ENCODE results near the gene BUB1B.
"Not testable (repeated sequence)": the region's sequence is repeated elsewhere in the genome, so short reads cannot be mapped to it uniquely, and the experiment has no call there.

Gene BUB1B

DNA sequence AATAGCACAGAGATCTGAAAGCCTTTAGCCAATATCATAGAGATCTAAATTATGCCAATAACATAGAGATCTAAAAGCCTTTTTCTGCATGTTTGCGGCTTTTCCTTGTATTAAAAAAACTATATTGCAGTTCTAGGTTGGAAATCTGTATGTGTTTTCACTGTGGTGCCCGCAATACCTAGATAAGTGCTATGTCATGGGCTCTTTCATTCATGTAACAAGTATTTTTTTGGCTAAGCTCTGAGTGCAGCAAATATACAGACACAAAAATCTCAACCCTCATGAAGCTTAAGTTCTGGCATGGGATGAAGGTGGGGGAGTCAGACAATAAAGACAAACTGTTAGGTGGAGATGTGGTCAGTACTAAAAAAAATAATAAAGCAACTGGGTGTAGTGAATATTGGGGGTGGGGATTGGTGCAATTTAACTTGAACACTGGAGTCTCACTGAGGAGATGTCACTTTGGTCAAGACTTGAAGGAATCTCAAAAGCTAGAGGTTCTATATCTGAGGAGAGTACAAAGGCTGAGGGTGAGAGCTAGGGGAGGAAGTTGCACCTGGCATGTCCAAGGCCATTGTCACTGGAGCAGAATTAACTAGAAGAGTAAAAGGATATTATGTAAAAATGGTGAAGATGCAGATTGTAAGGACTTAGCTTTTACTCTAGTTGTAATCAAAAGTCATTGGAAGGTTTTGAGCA is 973 bp downstream of the BUB1B start:
- DNase-seq (ENCODE audit: low read depth), result peak; percentile 30
- TF ChIP-seq, protein P1, sequence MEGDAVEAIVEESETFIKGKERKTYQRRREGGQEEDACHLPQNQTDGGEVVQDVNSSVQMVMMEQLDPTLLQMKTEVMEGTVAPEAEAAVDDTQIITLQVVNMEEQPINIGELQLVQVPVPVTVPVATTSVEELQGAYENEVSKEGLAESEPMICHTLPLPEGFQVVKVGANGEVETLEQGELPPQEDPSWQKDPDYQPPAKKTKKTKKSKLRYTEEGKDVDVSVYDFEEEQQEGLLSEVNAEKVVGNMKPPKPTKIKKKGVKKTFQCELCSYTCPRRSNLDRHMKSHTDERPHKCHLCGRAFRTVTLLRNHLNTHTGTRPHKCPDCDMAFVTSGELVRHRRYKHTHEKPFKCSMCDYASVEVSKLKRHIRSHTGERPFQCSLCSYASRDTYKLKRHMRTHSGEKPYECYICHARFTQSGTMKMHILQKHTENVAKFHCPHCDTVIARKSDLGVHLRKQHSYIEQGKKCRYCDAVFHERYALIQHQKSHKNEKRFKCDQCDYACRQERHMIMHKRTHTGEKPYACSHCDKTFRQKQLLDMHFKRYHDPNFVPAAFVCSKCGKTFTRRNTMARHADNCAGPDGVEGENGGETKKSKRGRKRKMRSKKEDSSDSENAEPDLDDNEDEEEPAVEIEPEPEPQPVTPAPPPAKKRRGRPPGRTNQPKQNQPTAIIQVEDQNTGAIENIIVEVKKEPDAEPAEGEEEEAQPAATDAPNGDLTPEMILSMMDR (IDR thresholded peaks at IDR 0.05; ENCODE audit: low read depth, low read length), result no peak
- no peak for TF ChIP-seq POLR2A (IDR thresholded peaks at IDR 0.05; ENCODE audit: extremely low read depth, insufficient read length)
- TF ChIP-seq, protein P2, sequence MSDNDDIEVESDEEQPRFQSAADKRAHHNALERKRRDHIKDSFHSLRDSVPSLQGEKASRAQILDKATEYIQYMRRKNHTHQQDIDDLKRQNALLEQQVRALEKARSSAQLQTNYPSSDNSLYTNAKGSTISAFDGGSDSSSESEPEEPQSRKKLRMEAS (IDR thresholded peaks at IDR 0.05; ENCODE audit: low read depth, low read length), result no peak
- no peak for TF ChIP-seq MYC (IDR thresholded peaks at IDR 0.05; ENCODE audit: low read depth, low read length)
- peak overlapping the region; percentile 97 for H3K4me3 ChIP-seq (ENCODE audit: low read depth, low read length)

DNA sequence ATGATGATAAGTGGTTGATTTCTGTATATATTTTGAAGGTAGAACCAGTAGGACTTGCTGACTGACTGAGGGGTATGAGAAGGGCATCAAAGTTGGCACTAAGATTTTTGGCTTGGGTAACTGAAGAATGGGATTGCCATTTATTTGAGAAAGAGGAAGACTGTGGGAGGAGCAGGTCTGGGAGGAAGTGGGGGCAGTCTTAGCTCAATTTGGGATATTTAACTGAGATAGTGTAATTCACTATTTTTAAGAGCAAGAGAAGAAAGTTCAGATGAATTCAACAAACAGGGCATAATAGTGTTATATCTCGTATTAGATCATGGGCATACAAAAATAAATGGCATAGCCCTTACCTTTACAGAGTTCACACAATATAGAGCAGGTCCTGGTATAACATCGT is 1.7 kb downstream of the BUB1B start:
- H3K4me3 ChIP-seq (ENCODE audit: low read depth, low read length), result peak overlapping the region; percentile 97
- DNase-seq (ENCODE audit: low read depth), result peak; percentile 22
- TF ChIP-seq, protein P1 (IDR thresholded peaks at IDR 0.05; ENCODE audit: low read depth, low read length), result no peak
- TF ChIP-seq POLR2A (IDR thresholded peaks at IDR 0.05; ENCODE audit: extremely low read depth, insufficient read length) (no peak), MYC (IDR thresholded peaks at IDR 0.05; ENCODE audit: low read depth, low read length) (no peak)
- TF ChIP-seq, protein P2 (IDR thresholded peaks at IDR 0.05; ENCODE audit: low read depth, low read length), result no peak

DNA sequence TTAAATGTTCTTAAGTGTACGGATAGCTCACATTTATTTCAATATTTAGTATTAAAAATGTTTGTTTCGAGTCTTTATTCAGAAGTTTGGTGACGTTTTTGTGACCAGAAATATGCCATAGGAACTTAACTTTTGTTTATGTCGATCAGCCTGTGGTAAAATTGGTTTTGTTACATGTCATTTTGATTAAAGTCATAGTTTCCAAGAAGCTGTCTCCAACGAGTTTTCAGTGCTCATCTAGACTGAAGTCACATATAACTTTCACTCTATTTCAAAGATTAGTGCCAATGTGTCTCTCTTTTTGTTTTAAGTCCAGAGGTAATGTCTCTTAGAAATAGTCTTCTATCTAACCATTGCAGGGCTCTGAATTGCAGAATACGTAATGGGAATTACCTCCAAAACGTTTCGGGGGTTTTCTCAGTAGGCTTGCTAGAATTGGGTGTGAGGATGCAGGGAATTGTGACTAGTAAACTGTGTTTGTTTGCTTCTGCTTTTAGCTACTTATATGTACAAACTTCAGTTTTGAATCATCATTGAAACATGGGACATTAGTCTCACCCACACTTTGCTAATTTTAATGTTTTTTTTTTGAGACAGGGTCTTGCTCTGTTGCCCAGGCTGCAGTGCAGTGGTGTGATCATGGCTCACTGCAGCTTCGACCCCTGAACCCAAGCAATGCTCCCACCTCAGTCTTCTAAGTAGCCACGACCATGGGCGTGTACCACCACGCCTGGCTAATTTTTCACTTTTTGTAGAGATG is 3.0 kb downstream of the BUB1B start:
- DNase-seq (ENCODE audit: low read depth), result no peak
- peak overlapping the region; percentile 97 for H3K4me3 ChIP-seq (ENCODE audit: low read depth, low read length)
- TF ChIP-seq POLR2A (IDR thresholded peaks at IDR 0.05; ENCODE audit: extremely low read depth, insufficient read length) (no peak), MYC (IDR thresholded peaks at IDR 0.05; ENCODE audit: low read depth, low read length) (no peak)
- TF ChIP-seq, protein P1 (IDR thresholded peaks at IDR 0.05; ENCODE audit: low read depth, low read length), result no peak

DNA sequence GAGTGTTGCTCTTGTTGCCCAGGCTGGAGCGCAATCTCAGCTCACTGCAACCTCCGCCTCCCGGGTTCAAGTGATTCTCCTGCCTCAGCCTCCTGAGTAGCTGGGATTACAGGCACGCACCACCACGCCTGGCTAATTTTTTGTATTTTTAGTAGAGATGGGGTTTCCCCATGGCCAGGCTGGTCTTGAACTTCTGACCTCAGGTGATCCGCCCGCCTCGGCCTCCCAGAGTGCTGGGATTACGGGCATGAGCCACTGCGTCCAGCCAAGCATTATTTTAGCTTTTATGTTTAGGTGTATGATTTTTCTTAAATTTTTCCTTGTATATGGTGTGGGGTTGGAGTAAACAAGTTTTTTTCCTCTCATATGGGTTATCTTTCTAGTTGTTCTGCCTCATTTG is 6.5 kb downstream of the BUB1B start:
- DNase-seq (ENCODE audit: low read depth); H3K4me3 ChIP-seq (ENCODE audit: low read depth, low read length): not testable (repeated sequence)

DNA sequence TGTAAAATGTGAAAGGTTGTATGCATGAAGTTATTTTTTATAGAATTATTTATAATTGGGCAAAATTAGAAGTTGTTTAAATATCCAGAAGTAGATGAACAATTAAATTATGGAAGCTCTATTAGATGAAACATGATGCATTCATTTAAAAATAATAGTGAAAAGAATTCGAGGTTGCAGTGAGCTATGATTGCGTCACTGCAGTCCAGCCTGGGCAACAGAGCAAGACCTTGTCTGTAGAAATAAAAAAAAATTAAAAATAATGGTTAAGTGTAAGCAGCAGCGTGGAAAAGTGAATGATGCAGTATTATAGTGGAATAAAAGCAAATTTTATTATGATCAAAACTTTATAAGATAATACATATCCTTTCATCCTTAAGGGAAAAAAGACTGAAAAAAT is 14.3 kb downstream of the BUB1B start:
- no peak overlapping the region for H3K4me3 ChIP-seq (ENCODE audit: low read depth, low read length)
- TF ChIP-seq, protein P1 (IDR thresholded peaks at IDR 0.05; ENCODE audit: low read depth, low read length), result no peak
- TF ChIP-seq, protein P2 (IDR thresholded peaks at IDR 0.05; ENCODE audit: low read depth, low read length), result no peak
- TF ChIP-seq MYC (IDR thresholded peaks at IDR 0.05; ENCODE audit: low read depth, low read length), result no peak
- no peak for TF ChIP-seq POLR2A (IDR thresholded peaks at IDR 0.05; ENCODE audit: extremely low read depth, insufficient read length)
- no peak for DNase-seq (ENCODE audit: low read depth)

DNA sequence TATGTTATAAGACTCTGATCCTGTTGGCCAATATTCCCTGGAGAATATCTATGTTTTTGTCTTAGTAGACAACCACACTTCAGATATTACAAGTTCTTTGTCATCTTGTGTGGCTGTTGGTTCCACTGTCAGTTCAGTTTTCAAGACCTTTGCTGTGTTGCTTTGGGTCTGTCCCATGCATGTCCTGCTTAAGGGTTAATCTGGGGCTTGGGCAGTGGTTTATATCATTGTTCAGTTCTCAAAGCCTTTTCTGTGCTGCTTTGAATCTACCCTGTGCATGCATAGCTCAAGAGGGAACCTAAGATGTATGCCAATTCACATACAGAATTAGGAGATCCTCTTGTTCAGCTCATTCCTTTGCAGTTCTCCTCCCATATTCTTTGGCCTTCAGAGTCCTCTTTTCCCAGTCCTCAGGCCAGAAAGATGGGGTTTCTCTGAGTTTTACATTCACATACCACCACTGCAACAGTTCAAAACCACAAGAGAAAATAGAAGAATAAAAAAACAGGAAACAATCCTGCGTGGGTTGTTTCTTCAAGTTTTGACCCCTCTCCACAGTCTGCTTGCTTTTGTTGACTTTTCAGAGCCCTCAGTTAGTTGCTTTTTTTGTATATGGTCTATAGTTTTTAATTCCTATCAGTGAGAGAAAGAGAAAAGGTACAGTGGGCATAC is 21.6 kb downstream of the BUB1B start:
- H3K4me3 ChIP-seq (ENCODE audit: low read depth, low read length), result no peak overlapping the region
- no peak for TF ChIP-seq MYC (IDR thresholded peaks at IDR 0.05; ENCODE audit: low read depth, low read length)
- peak; percentile 23 for DNase-seq (ENCODE audit: low read depth)

All from NB4 (cell line).